Measurements from ENCODE around the gene CGB1. TPM values are rescaled to one million over a fixed set of nuclear protein-coding genes. Genes with fewer than 3 reads are reported as not detected.
A peak's percentile ranks its signal among the peaks of the same experiment; 100 is the strongest.

The CGB1 gene
- total RNA-seq, 2 experiments from 2014 or later: not detected

DNA sequence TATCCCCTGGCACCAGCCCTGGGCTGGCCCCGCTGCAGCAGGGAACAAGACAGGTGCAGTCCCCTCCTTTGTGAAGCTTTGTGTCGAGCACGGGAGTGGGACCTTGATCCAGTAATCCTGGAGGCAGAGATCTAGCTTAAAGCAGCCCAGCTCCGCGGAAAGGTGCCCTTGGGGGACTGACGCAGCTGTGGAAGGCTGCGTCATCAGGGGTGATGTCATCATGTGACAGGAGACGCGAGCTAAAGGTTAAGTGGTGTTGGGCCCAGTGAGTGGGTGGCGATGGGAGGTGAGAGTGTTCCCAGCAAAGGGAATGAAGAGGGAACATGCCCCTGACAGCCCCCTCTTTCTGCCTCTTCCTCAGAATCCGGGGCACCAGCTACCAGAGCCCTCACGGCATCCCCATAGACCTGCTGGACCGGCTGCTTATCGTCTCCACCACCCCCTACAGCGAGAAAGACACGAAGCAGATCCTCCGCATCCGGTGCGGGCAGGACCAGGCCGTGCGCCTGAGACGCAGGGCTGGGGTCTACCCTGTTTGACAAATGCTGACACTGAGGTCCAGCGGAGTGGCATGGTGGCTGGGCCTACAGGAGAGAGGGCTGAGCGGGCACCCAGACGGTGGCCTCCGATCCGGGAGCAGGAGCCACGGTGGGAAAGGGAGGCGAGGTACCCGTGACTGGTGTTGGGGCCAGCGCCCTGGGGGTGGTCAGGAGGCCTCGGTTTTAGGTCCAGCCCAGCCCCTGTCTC is 22.4 kb downstream of the CGB1 start:
- CTCF ChIA-PET: interaction anchor here (1.3 to 2.6 kb wide), 2 partner anchors 14 to 21 kb away, joined by 4 to 14 read pairs; partner anchors contain the start of genes GYS1 and RUVBL2
- Mint-ChIP-seq H3K27me3 (peaks cover 4% of the 10 kb centered on the region), H3K27ac (no peak overlapping the region), H3K4me1 (peaks cover 14% of the 10 kb centered on the region), H3K9me3 (ENCODE audit: low read depth) (no peaks in the 10 kb centered on the region), H3K4me3 (no peak overlapping the region), H3K36me3 (peaks cover 11% of the 10 kb centered on the region)
- DNase-seq (no peak), ATAC-seq (no peak)

DNA sequence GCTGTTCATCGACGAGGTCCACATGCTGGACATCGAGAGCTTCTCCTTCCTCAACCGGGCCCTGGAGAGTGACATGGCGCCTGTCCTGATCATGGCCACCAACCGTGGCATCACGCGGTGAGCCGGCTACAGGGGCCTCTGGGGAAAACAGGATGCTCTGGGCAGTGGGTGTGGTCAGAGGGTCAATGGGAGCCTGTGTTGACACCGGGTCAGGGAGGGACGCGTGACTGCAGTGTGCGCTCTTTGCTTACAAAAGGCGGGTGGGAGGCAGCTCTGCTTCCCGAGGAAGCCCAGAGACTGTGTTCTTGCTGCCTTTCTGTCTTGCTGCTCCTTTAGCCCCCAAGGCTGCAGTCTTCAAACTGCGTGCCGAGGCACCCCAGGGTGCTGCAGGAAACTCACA is 25.5 kb downstream of the CGB1 start:
- peaks cover 18% of the 10 kb centered on the region for H3K36me3 Mint-ChIP-seq
- DNase-seq (no peak), ATAC-seq (no peak)
- CTCF ChIA-PET: interaction anchor here (1.3 kb wide), 1 partner anchor 45 kb away, joined by 3 read pairs; no protein-coding TSS in a partner anchor
- no peaks in the 10 kb centered on the region for H3K4me1 Mint-ChIP-seq
- no peaks in the 10 kb centered on the region for H3K27me3 Mint-ChIP-seq
- no peaks in the 10 kb centered on the region for H3K9me3 Mint-ChIP-seq (ENCODE audit: low read depth)
- no peak overlapping the region for H3K4me3 Mint-ChIP-seq
- no peak overlapping the region for H3K27ac Mint-ChIP-seq

DNA sequence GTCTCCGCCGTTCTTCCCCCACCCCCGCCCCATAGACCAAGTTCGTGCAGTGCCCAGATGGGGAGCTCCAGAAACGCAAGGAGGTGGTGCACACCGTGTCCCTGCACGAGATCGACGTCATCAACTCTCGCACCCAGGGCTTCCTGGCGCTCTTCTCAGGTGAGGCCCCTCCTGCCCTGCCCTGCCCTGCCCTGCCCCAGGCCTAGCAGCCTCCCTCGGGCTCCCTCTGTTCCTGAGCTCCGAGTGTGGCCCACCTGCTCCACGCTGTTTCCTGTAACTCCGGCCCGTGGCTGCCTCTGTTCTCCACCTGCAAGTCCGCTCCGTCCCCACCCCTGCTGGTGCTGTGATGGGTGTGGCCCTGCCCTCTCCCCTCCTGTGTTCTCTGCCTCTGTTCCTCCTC is 26.2 kb downstream of the CGB1 start:
- Mint-ChIP-seq H3K4me3 (no peak overlapping the region), H3K9me3 (ENCODE audit: low read depth) (no peaks in the 10 kb centered on the region), H3K27me3 (no peaks in the 10 kb centered on the region), H3K36me3 (peaks cover 19% of the 10 kb centered on the region), H3K27ac (no peak overlapping the region), H3K4me1 (no peaks in the 10 kb centered on the region)
- DNase-seq (no peak), ATAC-seq (no peak)
- CTCF ChIA-PET: interaction anchor here (0.8 to 4.1 kb wide), 3 partner anchors 12 to 272 kb away, joined by 3 to 25 read pairs (median 4); no protein-coding TSS in a partner anchor

DNA sequence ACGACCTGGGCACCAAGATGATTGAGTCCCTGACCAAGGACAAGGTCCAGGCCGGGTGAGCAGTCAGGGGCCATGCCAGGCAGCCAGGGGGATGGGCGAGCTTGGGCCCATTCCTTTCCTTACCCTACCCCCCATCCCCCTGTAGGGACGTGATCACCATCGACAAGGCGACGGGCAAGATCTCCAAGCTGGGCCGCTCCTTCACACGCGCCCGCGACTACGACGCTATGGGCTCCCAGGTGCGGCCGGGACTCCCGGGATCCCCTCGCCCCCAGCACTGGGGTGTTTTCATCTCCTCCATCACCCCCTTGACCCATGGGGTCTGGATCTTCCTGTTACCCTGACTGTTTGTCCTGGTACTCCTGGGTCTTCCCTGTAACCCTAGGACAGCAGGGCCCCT is 26.9 kb downstream of the CGB1 start:
- DNase-seq (no peak), ATAC-seq (no peak)
- Mint-ChIP-seq H3K4me3 (no peak overlapping the region), H3K36me3 (peaks cover 25% of the 10 kb centered on the region), H3K4me1 (no peaks in the 10 kb centered on the region), H3K27ac (no peak overlapping the region), H3K9me3 (ENCODE audit: low read depth) (no peaks in the 10 kb centered on the region), H3K27me3 (no peaks in the 10 kb centered on the region)
- CTCF ChIA-PET: interaction anchor here (0.8 to 4.1 kb wide), 5 partner anchors 8 to 271 kb away, joined by 3 to 25 read pairs (median 4); partner anchors contain the start of genes GYS1 and RUVBL2

GRCh38 chr19:49006905-49007304 is 29.8 kb downstream of the CGB1 start:
- CTCF ChIA-PET: interaction anchor here (2.0 to 4.1 kb wide), 2 partner anchors 8 to 108 kb away, joined by 4 to 25 read pairs; partner anchors contain the start of gene LIN7B
- peaks cover 28% of the 10 kb centered on the region for H3K36me3 Mint-ChIP-seq
- H3K4me3 Mint-ChIP-seq: no peak overlapping the region
- H3K4me1 Mint-ChIP-seq: no peaks in the 10 kb centered on the region
- DNase-seq: no peak
- H3K27me3 Mint-ChIP-seq: no peaks in the 10 kb centered on the region
- no peaks in the 10 kb centered on the region for H3K9me3 Mint-ChIP-seq (ENCODE audit: low read depth)
- ATAC-seq: no peak
- no peak overlapping the region for H3K27ac Mint-ChIP-seq

DNA sequence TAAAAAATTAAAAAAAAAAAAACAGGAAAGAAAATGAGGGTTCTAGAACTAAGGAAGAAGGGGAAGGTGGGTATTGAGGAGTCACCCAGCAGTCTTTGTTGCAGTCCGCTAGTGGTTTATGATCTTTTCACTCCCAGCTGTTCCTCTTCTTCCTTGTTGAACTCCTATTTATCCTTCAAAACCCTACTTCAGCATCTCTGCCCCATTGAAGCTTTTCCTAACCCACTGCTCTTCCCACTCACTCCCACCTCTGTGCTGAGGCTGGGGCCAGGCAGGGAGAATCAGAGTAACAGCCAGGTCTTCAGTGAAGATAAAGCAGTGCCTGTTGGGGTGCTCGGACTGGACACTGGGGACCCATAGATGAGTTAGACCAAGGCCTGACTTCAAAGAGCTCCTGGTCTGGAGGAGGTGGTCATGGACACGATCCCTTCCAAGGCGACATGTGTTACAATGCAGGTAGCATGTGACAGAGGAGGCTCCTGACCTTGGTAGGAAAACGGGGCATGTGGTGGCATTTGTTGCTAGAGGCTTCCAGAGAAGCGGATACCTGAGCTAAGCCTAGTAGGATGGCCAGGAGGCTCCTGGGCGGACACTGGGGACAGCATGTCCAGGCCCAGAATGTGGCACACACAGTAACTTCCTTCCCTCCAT is 31.6 kb downstream of the CGB1 start:
- ATAC-seq: no peak
- no peak overlapping the region for H3K4me3 Mint-ChIP-seq
- no peak overlapping the region for H3K27ac Mint-ChIP-seq
- H3K36me3 Mint-ChIP-seq: peaks cover 27% of the 10 kb centered on the region
- DNase-seq: no peak
- H3K9me3 Mint-ChIP-seq (ENCODE audit: low read depth): no peaks in the 10 kb centered on the region
- CTCF ChIA-PET: interaction anchor here (2.8 kb wide), 1 partner anchor 12 kb away, joined by 10 read pairs; the partner anchor contains the start of genes GYS1 and RUVBL2
- H3K27me3 Mint-ChIP-seq: no peaks in the 10 kb centered on the region
- H3K4me1 Mint-ChIP-seq: no peaks in the 10 kb centered on the region

- CTCF ChIA-PET: interaction anchor here (0.7 to 2.8 kb wide), 2 partner anchors 11 to 14 kb away, joined by 4 to 10 read pairs; partner anchors contain the start of genes GYS1 and RUVBL2
- no peaks in the 10 kb centered on the region for H3K27me3 Mint-ChIP-seq
These were observed 32.6 kb downstream of the CGB1 start for GRCh38 chr19:49004133-49004532.

GRCh38 chr19:48999481-49000325 is 37.0 kb downstream of the CGB1 start:
- Mint-ChIP-seq H3K4me1 (peaks cover 25% of the 10 kb centered on the region), H3K27me3 (no peaks in the 10 kb centered on the region), H3K9me3 (ENCODE audit: low read depth) (no peaks in the 10 kb centered on the region), H3K27ac (no peak overlapping the region), H3K36me3 (peaks cover 27% of the 10 kb centered on the region), H3K4me3 (no peak overlapping the region)
- DNase-seq (peak; percentile 81), ATAC-seq (peak; percentile 84)
- CTCF ChIA-PET: interaction anchor here (0.6 to 5.7 kb wide), 19 partner anchors 9 to 322 kb away, joined by 3 to 47 read pairs (median 5); partner anchors contain the start of genes DHDH, LHB and LIN7B

More at GRCh38 chr19:49004133-49004532, 32.6 kb downstream of the CGB1 start:
- ATAC-seq (no peak), DNase-seq (no peak)
- H3K36me3 Mint-ChIP-seq: peaks cover 33% of the 10 kb centered on the region
- no peak overlapping the region for H3K4me3 Mint-ChIP-seq
- H3K4me1 Mint-ChIP-seq: peaks cover 6% of the 10 kb centered on the region
- H3K27ac Mint-ChIP-seq: no peak overlapping the region
- H3K9me3 Mint-ChIP-seq (ENCODE audit: low read depth): no peaks in the 10 kb centered on the region

GRCh38 chr19:48997972-48998371 is 38.7 kb downstream of the CGB1 start:
- Mint-ChIP-seq H3K36me3 (peaks cover 24% of the 10 kb centered on the region), H3K27me3 (no peaks in the 10 kb centered on the region), H3K4me1 (peaks cover 32% of the 10 kb centered on the region), H3K4me3 (no peak overlapping the region), H3K27ac (no peak overlapping the region), H3K9me3 (ENCODE audit: low read depth) (no peaks in the 10 kb centered on the region)
- no peak for ATAC-seq
- CTCF ChIA-PET: interaction anchor here (1.1 to 5.7 kb wide), 9 partner anchors 11 to 201 kb away, joined by 4 to 47 read pairs (median 6); partner anchors contain the start of genes LHB and LIN7B
- peak; percentile 76 for DNase-seq

- peak overlapping the region; percentile 89 for H3K4me3 Mint-ChIP-seq
- H3K4me1 Mint-ChIP-seq: peaks cover 41% of the 10 kb centered on the region
- H3K27me3 Mint-ChIP-seq: no peaks in the 10 kb centered on the region
- DNase-seq (no peak), ATAC-seq (no peak)
- H3K36me3 Mint-ChIP-seq: peaks cover 17% of the 10 kb centered on the region
- H3K27ac Mint-ChIP-seq: peak overlapping the region; percentile 97
- CTCF ChIA-PET: interaction anchor here (0.8 to 4.1 kb wide), 40 partner anchors 10 to 646 kb away, joined by 3 to 45 read pairs (median 6); partner anchors contain the start of genes BAX, BCAT2, CA11 and CGB2
- no peaks in the 10 kb centered on the region for H3K9me3 Mint-ChIP-seq (ENCODE audit: low read depth)
These were observed 42.7 kb downstream of the CGB1 start for GRCh38 chr19:48994035-48994386.

GRCh38 chr19:48993175-48994034 is 43.3 kb downstream of the CGB1 start, which contains the start of the genes GYS1 and RUVBL2:
GYS1 (minus strand) TSS chr19:48993309; CDS start chr19:48993112, 197 bp downstream.
RUVBL2 (plus strand) TSS chr19:48993887; CDS start chr19:48993912, 25 bp downstream.
- Mint-ChIP-seq H3K4me3 (peak within 1 kb of the TSS; percentile 89), H3K27me3 (no peaks in the 10 kb centered on the region), H3K36me3 (peaks cover 22% of the 10 kb centered on the region), H3K27ac (peak within 1 kb of the TSS; percentile 97), H3K4me1 (peaks cover 41% of the 10 kb centered on the region), H3K9me3 (ENCODE audit: low read depth) (no peaks in the 10 kb centered on the region)
- DNase-seq: peak; percentile 99
- CTCF ChIA-PET: interaction anchor here (0.5 to 4.1 kb wide), 54 partner anchors 9 to 647 kb away, joined by 3 to 45 read pairs (median 4); partner anchors contain the start of genes BAX, BCAT2, CA11 and CGB2
- ATAC-seq: peak; percentile 93

All from activated CD8-positive, alpha-beta memory T cell treated with anti-CD3 and anti-CD28 coated beads, Interleukin-2, amount 10 ng/mL, durations not matched to agents 7 days and 5 days (primary cell).